ENCODE data around the gene KLHL11.
A peak's percentile ranks its signal among the peaks of the same experiment; 100 is the strongest.
"Not testable (repeated sequence)": the region's sequence is repeated elsewhere in the genome, so short reads cannot be mapped to it uniquely, and the experiment has no call there.

KLHL11 gene

GRCh38 chr17:41863074-41863848 lies 2.0 kb downstream of the KLHL11 start:
- peak; percentile 17 for DNase-seq (ENCODE audit: low read depth)
- H3K4me3 ChIP-seq (ENCODE audit: low read depth, low read length): peak overlapping the region; percentile 74
- no peak for TF ChIP-seq CTCF (IDR thresholded peaks at IDR 0.05; ENCODE audit: insufficient read depth, low read depth, low read length, missing control alignments)

- DNase-seq (ENCODE audit: low read depth): no peak
- no peak for TF ChIP-seq CTCF (IDR thresholded peaks at IDR 0.05; ENCODE audit: insufficient read depth, low read depth, low read length, missing control alignments)
- H3K4me3 ChIP-seq (ENCODE audit: low read depth, low read length): no peak overlapping the region
Measured at GRCh38 chr17:41860254-41860931, 4.8 kb downstream of the KLHL11 start.

GRCh38 chr17:41851382-41851781 lies 13.8 kb downstream of the KLHL11 start:
- not testable (repeated sequence) for DNase-seq (ENCODE audit: low read depth); H3K4me3 ChIP-seq (ENCODE audit: low read depth, low read length)

GRCh38 chr17:41849251-41849990 lies 15.8 kb downstream of the KLHL11 start:
- TF ChIP-seq CTCF (IDR thresholded peaks at IDR 0.05; ENCODE audit: insufficient read depth, low read depth, low read length, missing control alignments): no peak
- DNase-seq (ENCODE audit: low read depth): no peak
- H3K4me3 ChIP-seq (ENCODE audit: low read depth, low read length): no peak overlapping the region

GRCh38 chr17:41848788-41849187 lies 16.4 kb downstream of the KLHL11 start:
- H3K4me3 ChIP-seq (ENCODE audit: low read depth, low read length): no peak overlapping the region
- DNase-seq (ENCODE audit: low read depth): no peak
- TF ChIP-seq CTCF (IDR thresholded peaks at IDR 0.05; ENCODE audit: insufficient read depth, low read depth, low read length, missing control alignments): no peak

GRCh38 chr17:41844971-41845370 lies 20.3 kb downstream of the KLHL11 start:
- no peak for TF ChIP-seq CTCF (IDR thresholded peaks at IDR 0.05; ENCODE audit: insufficient read depth, low read depth, low read length, missing control alignments)
- H3K4me3 ChIP-seq (ENCODE audit: low read depth, low read length): no peak overlapping the region
- no peak for DNase-seq (ENCODE audit: low read depth)

GRCh38 chr17:41840781-41841180 lies 24.4 kb downstream of the KLHL11 start:
- not testable (repeated sequence) for H3K4me3 ChIP-seq (ENCODE audit: low read depth, low read length); DNase-seq (ENCODE audit: low read depth)

- H3K4me3 ChIP-seq (ENCODE audit: low read depth, low read length); DNase-seq (ENCODE audit: low read depth): not testable (repeated sequence)
Measured at GRCh38 chr17:41839448-41839847, 25.8 kb downstream of the KLHL11 start.

Data from GM12865 (cell line).